MM.1S (cell line): ENCODE data around the gene CDKN2B-AS1.

ENCODE experiments used
- CTCF ChIP-seq: fragments of 300-600 bp; sonication (generic); IDR thresholded peaks from 2 replicates; pipeline ENCODE4 v1.5.1; 2016; ENCODE audit warnings: antibody characterized with exemption, low read length, mixed read lengths
- EZH2 ChIP-seq: fragments of 300-600 bp; sonication (generic); optimal IDR thresholded peaks from 2 replicates; pipeline ENCODE3; 2017; ENCODE audit warnings: low read depth, mild to moderate bottlenecking, antibody characterized with exemption, low read length, mixed read lengths

GRCh38 chr9:22009506-22009867 lies 14.9 kb downstream of the CDKN2B-AS1 start:
- TF ChIP-seq EZH2 (no peak), CTCF (no peak)
